Body of pancreas (tissue), 4 donors: Measurements from ENCODE around the gene VMP1.

ENCODE experiments used
- POLR2A ChIP-seq, 3 donors: fragments of 450-650 bp; IDR thresholded peaks; one replicate each; pipeline ENCODE4 v1.6.1; 2016; ENCODE audit warnings: antibody characterized with exemption in 3 of 3, mild to moderate bottlenecking in 2 of 3
- TF ChIP-seq, protein P1 (sequence below), 7 experiments: fragments of 450-650 bp in 4 of 7; fragments of 200-600 bp in 3 of 7; sonication (generic) in 3 of 7; IDR thresholded peaks; one replicate each; pipeline ENCODE4 v1.5.1; 2016 to 2019; ENCODE audit warnings: antibody characterized with exemption in 7 of 7

DNA sequence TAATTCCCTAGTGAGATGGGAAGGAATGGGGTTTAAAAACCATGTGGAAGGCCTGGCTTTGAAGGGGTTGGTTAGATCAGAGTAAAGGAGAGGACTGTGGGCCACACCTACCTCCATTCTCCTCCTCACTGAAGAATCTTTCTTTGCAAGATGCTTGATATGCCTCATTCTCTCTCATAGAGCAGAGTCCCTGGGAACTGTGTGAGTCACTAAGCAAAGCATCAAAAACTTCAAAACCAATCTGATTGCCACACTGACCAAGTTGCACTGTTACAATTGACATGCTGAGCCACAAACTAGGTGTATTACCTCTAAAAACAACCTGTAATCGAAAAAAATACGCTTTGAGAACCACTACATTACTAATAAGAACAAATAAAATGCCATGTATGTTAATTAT, 183.3 kb downstream of the VMP1 start:
- TF ChIP-seq, protein P1, sequence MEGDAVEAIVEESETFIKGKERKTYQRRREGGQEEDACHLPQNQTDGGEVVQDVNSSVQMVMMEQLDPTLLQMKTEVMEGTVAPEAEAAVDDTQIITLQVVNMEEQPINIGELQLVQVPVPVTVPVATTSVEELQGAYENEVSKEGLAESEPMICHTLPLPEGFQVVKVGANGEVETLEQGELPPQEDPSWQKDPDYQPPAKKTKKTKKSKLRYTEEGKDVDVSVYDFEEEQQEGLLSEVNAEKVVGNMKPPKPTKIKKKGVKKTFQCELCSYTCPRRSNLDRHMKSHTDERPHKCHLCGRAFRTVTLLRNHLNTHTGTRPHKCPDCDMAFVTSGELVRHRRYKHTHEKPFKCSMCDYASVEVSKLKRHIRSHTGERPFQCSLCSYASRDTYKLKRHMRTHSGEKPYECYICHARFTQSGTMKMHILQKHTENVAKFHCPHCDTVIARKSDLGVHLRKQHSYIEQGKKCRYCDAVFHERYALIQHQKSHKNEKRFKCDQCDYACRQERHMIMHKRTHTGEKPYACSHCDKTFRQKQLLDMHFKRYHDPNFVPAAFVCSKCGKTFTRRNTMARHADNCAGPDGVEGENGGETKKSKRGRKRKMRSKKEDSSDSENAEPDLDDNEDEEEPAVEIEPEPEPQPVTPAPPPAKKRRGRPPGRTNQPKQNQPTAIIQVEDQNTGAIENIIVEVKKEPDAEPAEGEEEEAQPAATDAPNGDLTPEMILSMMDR (IDR thresholded peaks at IDR 0.05) = no peak
- TF ChIP-seq POLR2A (IDR thresholded peaks at IDR 0.05) = no peak
